RCC 7860 (cell line): ENCODE measurements around the gene FBXO30.

ENCODE experiments used
- DNase-seq: peaks from one replicate; pipeline ENCODE4 v3.0.0-alpha.2; 2015; ENCODE audit warnings: low spot score
- FAIRE-seq: peaks from 2 replicates; lab custom pipeline; 2012; peaks lifted over from hg19 to GRCh38; lab: Jason Lieb, UNC

Gene FBXO30

GRCh38 chr6:145758113-145758512 lies 56.5 kb downstream of the FBXO30 start:
- no peak for DNase-seq
- FAIRE-seq, result no peak

- FAIRE-seq (no peak), DNase-seq (peak; percentile 8)
Measured at GRCh38 chr6:145756170-145756662, 58.4 kb downstream of the FBXO30 start.

- FAIRE-seq, result no peak
- no peak for DNase-seq
Measured at GRCh38 chr6:145755682-145756081, 58.9 kb downstream of the FBXO30 start.

DNA sequence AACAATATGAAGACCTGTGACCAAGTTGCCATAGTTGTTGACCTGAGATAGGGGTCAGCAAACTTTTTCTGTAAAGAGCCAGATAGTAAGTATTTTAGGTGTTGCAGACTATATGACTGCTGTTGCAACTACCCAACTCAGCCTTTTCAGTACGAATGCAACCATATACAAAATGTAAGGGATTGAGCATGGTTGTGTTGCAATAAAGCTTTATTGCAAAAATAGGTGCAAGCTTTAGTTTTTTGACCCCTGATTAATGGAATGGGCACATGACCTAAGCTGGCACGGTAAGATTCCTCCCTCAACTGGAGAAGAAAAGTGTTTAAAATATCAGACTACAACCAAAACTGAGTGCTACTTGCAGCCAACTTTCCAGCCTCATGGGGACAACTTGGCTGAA lies 62.0 kb downstream of the FBXO30 start:
- no peak for FAIRE-seq
- no peak for DNase-seq

DNA sequence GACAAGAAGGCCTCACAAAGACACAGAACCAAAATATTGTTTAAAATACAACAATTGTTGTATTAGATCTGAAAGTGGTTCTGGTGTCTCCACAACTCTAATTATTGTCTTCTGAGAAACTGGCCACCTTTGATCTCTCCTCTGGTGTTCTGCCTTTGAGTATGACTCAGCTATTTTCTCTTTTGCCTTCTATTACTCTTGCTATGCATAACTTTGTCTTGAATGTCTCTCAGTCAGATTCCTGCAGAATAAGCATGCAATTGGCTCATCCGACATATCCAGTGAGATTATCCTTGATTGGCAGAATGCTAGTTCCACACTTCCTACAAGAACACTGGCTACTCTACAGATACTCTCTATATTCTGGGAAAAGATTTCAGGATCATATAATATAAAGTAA lies 65.0 kb downstream of the FBXO30 start:
- DNase-seq, result peak; percentile 57
- peak; percentile 30 for FAIRE-seq

- FAIRE-seq (no peak), DNase-seq (no peak)
Measured at GRCh38 chr6:145745861-145746260, 68.7 kb downstream of the FBXO30 start.

DNA sequence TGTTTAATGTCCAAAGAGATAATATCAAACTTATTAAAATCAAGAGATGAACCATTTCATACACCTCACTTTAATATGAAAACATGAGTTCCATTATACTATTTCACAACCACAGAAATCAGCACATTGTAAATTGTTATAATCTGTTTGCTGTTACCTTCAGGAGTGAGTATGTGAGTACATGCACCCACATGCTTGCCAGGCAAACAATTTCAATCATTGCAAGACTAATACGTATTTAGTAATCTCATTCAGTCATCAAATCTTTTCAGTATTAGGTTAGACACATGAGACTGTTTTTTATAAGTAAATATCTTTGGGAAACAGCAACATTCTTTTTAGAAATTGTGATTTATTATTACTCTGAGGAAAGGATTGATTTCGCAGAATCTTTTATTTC lies 70.0 kb downstream of the FBXO30 start:
- DNase-seq (no peak), FAIRE-seq (no peak)
